Stimulated activated CD4-positive, alpha-beta T cell treated with anti-CD3 and anti-CD28 coated beads, Interleukin-1b, Interleukin-23, amount 100 ng/mL, for 1 hour (primary cell): Measurements from ENCODE around the gene PHF21B.
"Not testable (repeated sequence)": the region's sequence is repeated elsewhere in the genome, so short reads cannot be mapped to it uniquely, and the experiment has no call there.

Experiments
- DNase-seq, 2 donors: peaks; one replicate each; pipeline ENCODE4 v3.0.0-alpha.2; 2020; ENCODE audit warnings: low read depth in 2 of 2

Gene PHF21B

DNA sequence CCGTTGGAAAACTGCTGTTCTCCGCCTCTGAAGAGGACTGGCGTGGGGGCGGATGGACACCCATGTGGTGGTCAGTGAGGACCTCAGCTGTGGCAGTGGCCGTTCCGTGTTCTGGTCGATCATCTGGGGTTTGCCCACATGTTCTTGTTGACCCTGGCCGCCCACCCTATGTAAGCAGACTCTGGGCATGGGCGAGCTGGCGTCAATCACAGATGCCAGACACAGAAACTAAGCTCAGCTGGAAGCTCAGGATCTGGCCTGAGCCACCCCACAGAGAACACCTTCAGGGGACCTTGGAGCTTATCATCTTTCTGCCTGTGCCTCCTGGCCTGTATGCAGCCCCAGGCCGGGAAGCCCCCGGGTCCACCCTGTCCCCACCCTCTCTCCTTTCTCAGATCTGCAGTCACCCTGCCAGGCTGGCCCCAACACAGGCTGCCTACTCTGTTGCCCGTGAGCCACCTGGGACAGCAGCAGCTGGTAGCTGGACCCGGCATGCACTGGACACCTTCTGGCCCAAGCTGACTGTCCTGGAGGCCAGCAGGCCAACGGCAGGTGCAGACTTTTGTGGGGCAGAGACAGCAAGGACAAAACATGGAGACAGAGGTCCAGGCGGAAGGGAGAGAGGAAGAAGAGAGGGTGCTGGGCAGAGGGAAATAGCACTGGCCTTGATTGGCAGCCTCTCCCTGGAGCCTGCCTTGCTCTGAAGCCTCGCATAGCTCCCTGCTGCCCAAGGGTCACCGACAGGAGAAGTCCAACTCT is 91.5 kb downstream of the PHF21B start:
- no peak for DNase-seq

DNA sequence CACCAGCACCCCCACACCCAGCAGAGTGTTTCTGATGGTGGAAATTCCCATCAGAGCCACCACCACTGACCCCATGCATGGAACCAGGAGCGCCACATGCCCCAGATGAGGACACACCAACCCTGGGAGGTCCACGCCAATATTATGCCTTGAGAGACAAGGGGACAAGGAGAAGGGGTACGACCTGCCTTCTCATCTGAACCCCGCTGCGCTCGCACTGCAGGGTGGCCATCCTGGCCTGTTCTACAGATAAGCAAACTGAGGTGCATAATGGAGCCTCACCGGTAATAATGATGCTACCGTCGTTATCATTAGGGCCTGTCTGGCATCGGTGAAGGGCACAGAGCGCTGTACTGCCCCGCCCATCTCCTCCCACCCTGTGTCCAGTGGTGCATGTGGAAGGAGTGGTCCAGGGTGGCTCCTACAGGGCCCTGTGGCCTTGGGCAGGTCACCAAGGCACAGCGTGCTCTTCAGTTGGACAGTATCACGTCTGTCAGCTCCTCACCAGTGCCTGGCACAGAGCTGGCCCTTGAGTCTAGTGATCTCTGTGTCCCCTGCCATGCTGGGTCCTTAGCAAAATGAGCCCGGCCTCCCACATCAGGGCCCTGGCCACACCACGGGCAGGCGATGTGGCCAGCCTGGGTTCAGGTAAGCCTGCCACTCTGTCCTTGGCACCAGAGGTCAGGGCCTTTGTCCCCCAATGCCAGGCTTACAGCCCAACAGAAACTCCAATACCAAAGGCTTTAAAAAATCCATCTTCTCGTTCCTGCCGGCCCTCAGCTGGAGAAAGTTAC is 92.2 kb downstream of the PHF21B start:
- no peak for DNase-seq

DNA sequence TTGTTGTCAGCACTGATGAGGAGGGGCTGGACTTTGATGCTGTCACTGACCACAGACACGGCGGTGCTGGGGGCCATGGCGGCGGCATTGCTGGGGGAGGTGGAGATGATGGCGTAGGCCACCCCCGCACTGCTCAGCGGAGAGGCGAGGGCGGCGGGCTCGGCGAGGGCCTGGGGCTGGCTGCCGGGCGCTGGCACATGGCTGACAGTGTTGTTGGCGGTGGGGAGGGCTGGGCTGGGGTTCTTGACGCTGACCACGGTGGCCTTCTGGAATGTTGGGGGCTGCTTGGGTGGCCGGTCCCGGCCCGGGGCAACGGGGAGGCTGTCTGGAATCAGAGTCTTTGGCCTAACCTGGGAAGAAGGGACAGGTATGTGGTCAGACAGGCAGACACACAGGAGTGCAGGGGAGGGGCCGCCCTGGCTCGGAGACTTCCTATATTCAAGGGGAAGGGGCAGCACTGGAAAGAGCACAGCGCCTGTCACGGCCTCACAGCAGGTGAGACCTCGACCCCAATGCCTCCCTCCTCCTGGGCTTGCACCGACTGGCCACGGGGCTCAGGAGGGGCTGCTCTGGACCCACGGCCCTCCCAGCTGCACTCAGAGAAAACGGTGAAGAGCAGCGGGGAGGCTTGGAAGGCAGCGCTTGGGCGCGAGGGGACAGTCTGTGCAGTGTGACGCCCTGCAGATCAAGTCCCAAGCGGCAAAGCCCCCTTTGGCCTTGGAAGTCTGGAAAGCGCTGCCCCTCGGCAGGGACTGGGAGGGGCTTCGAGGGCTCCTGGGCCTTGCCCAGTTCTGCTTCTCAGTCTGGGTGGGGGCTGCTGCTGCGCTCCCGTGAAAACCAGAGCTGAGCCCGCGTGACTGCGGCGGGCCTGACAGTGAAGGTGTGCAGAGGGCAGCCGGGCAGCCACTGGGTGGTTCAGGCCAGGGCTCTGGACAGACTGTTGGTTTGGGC is 93.2 kb downstream of the PHF21B start:
- no peak for DNase-seq

DNA sequence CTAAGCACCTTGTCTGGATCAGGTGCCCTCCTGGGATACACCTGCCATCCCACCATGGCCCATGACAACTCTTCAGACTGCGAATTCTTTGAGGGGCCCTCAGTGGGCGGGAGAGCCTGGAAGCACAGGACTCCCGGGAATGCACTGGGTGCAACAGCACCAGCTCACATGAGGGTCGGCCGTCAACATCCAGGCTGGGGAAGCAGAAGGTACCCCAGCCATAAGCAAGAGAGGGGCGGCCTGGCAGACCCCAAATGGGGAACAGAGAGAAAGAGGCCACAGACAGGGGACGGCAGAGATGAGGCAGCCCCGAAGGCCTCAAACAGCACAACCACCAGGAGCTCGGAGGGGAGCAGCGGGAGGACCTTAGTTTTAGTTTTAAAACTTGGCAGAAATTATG is 94.4 kb downstream of the PHF21B start:
- no peak for DNase-seq

DNA sequence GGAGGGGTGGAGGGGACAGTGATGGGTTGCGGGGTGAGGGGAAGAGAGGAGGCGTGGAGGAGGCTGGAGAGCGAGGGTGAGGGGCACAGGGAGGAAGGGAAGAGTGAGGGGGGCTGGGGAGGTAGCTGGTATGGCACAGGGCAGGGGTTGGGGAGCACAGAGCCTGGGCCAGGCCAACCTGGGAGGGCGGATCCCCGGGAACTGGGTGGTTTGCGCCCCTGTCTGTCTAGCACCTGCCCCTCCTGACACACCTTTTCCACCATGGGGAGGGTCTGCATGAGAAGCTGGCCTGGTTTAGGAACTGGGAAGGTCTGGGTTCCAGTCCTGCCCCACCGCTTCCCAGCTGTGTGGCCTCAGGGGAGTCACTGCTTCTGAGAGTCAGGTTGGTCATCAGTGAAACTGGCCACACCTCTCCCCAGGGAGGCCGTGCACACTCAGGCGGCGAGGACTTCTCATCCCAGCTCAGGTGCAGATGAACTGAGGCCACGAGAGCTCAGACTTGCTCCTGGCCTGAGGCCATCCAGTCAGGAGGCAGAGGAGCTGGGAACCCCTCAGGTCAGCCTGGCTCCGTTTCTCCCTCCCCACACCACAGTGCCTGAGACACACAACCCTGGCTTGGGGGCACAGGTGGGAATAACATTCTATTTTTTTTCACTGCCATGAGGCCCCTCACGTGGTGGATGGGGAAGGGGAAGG is 95.6 kb downstream of the PHF21B start:
- DNase-seq = no peak

DNA sequence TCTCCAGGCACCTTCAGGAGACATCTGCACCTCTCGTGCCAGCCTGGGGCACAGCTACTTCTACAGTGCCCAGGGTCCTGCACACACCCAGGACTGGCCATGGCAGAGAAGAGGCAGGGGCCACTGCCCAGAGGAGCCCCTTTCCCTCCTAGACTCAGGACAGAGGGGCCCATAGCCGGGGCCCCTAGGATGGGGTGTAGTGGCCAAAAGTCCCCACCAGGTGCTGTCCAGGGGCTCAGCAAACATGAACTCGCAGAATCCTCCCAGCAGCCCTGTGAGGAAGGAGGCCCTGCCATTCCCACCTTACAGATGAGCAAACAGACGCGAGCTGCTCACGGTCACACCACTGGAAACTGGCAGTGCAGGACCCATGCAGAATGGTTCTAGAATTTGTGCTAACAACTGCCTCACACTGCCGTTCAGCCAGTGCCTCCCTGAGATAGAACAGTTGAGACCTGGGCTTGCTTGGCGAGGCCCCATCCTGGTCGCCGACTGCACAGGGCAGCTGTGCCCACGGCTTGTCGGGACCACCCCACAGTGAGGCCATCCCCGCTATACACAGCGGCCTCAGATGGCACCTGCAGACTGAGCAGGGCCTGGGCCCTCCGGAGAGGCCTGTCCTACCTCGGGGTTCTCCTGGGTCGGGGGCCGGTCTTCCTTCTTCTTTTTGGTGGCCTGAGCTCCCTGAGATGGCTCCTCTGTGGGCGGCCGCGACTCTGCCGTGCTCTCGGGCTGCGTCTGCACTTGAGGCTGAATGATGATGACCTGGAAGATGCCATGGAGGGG is 96.4 kb downstream of the PHF21B start:
- DNase-seq = no peak

DNA sequence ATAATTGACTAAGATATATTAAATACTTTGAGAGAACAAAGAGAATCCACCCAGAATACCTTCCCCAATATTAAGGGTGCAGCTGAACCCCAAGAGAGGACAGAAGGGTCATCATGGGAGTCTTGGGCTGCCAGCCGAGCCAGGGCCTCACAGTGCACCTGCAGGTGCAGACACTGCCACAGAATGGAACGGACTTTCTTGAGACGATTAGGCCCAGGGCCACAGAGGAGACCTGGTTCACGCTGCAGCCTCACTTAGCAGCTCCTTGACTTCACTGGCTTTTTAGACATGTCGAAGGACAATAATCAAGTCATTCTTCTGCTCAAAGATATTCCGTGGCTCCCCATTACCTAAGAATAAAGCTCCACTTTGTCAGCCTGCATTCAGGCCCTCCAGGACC is 100.6 kb downstream of the PHF21B start:
- DNase-seq = no peak

DNA sequence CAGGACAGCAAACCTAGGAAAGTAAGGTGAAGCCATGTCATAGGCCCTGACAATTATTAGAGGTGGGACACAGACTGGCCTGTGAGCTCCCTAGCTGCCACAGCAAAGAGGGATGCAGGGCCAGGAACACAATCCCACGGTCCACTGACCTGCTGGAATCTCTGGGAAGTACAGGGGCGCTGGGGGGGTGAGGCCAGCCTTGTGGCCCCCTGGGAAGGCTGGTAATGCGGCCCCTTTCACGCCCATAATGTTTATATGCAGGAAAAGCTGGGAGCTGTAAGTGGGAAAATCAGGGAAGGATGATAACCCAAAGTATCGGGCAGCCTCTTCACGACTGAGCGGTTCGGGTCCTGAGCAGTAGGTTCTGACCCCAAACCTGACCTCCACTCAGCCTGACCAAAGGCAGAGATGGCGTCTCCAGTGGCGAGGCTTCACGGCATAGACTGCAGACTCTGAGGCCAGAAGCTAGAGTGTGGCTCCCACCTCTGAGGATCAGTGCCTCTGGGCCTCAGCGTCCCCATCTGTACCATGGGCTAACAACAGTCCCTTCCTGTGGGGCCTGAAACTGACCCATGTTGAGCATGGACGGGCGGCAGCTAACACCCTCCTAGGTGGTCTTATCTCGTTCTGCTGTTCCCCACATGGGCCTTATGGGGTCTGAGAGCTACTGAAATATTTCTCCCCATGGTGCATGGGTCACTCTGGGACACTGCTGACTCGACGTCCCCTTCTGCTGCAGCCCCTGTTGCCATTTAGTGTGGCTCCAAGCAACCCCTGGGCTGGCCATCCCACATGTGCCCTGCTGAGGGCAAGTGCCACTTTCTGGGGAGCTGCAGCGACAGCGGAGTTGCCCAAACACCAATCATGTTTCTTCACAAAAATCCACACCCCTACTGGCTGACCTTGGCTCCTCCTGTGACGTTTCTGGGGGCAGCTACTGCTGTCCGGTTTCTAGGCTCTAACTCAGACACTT is 101.8 kb downstream of the PHF21B start:
- DNase-seq = no peak

DNA sequence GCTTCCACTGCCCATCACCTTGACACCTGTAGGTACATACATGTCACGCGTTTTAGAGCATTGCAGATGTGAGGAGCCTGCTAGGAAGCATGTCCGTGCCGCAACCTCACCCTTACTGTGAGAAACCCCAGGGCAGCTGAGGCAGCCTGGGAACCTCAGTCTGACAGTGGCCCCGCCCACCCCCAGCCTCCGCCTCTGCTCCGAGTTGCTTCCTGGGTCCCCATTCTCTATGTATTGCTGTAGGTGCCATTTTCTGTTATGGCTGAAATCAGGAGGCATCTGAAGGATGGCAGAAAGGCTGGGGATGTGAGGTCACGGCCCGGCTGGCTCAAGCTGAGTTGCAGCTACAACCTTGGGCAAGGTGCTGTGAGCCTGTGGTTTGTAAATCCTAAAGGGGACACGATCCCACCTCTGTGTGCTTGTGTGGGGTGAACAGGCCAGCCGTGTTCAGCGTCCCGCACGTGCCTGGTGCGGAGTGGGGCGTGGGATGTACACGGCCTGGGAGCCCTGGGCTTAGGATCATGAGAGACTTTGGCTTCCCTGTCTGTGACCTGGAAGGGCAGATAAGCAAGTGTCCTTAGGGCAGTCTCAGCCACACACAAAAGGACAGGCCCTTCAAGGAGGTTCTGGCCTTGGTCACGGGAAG is 102.7 kb downstream of the PHF21B start:
- no peak for DNase-seq

DNA sequence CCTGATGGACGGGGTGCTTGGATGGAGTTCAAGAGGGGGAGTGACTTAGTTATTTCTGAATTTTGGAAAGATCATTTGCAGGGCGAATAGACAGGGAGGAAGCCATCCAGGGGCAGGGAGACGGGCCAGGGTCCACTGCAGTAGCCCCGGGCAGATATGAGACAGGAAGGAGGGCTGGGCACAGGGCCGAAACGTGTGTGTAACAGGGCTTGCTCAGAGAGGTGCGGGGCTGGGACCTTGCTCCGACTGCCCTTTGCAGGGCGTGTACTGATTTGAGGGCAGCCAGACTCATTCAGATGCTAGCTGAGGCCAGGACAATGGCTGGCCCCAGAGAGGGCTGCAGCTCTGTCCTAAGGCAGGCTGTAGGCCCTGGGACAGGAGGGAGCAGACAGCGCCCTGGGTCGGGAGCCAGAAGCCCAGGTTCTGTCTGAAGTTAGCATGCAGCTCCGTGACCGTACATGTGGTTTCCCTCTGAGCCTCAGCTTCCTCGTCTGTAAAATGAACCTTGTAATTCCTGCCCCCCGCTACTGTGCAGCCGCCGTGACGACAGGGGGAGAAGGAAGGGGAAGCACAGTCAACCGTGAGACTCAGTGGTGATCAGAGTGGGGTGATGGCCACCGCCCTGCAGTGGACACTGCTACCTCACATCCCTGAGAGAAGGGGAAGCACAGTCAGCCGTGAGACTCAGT is 103.4 kb downstream of the PHF21B start:
- DNase-seq = no peak

DNA sequence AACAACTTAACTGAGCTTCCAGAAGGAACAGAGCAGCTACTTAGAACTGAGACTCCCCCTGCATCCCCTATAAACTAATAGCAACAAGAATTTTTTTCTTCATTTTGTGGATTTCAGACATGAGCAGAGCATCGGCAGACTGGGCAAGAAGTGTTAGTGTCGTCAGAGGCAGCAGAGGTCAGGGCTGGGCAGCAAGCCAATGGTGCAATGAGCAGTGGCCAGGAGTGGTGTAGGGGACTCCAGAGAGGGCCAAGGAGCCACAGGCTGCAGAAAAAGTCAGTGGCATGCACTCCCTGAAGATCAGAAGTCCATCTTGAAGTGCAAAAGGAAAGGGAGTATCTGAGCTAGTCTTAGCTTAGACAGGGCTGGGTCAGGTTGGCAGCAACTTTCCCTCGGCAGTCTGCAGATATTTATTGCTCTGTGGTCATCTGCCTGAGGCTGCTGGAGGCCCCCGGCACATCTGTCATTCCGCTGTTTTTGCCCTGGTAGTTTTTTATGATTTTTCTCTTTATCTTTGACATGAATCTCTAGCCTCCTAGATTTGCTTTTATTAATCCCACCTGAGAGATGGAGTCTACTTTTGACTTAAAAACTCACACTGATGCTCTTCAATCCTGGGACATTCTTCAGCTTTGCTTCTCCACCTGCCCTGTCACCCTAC is 105.2 kb downstream of the PHF21B start:
- DNase-seq = not testable (repeated sequence)

DNA sequence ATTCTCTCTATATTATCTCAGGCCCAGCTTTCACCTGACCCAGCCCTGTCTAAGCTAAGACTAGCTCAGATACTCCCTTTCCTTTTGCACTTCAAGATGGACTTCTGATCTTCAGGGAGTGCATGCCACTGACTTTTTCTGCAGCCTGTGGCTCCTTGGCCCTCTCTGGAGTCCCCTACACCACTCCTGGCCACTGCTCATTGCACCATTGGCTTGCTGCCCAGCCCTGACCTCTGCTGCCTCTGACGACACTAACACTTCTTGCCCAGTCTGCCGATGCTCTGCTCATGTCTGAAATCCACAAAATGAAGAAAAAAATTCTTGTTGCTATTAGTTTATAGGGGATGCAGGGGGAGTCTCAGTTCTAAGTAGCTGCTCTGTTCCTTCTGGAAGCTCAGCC is 106.6 kb downstream of the PHF21B start:
- not testable (repeated sequence) for DNase-seq

DNA sequence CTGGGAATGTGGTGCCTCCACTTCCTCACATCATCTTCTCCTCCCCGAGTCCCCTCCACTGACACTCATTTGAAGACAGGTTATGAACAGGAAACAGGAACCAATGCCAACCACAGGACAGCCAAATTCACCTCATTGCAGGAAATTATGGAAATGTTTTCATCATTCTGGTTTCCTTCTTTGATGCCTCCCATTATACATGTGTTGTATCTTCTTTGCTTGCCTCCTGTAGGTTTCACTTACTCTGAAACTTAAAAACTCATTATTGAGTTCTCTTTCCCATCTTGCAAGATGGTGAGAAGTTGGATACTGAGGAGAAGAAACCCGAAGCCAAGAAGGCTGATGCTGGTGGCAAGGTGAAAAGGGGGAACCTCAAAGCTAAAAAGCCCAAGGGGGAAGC is 108.5 kb downstream of the PHF21B start:
- DNase-seq = no peak

DNA sequence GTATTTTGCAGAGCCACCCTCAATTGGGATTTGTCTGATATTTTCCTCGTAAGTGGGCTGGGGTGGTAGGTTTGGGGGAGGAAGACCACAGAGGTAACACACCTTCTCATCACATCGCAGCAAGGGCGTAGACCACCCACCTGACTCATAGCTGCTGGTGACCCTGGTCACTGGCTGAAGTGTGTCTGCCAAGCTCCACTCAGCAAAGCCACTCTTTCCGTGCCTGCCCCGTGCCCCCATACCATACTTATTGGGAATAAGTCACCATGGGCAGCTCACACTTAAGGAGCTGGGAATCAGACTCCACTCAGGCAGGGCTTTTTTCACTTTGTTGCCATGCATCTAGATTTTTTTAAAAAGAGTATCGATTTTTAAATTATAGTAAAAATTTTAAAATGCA is 111.6 kb downstream of the PHF21B start:
- DNase-seq = no peak

DNA sequence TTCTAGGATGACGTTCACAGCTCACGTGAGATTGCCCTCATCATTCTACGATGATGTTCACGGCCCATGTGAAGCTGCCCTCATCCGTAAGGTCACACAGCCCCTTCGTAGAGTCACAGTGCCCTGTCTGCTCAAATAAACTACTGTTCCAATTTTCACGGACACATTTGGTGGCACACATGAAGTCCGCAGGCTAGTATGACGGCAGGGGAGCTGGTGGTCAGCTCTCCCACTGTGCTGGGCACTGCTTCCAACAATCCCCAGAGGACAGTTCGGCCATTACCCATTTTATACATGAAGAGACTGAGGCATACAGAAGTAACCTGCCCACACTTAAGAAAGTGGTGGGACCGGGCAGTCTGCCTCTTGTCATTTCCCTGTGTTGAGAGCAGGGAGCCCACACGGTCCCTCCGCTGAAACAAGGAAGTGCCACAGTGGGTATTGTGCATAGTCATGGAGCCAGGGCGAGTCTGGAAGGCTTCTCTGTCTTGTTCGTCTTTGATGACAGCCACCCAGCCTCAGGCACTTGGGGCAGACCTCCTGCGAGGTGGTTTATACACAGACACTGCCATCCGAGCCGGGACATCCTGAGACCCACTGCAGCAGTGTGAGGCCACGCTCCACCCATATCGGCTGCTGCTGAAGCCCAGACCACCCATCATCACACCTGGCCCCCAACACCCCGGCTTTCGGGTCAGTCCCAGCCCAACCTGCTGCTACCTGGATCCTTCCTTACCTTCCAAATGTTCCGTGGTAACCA is 114.3 kb downstream of the PHF21B start:
- DNase-seq = no peak

DNA sequence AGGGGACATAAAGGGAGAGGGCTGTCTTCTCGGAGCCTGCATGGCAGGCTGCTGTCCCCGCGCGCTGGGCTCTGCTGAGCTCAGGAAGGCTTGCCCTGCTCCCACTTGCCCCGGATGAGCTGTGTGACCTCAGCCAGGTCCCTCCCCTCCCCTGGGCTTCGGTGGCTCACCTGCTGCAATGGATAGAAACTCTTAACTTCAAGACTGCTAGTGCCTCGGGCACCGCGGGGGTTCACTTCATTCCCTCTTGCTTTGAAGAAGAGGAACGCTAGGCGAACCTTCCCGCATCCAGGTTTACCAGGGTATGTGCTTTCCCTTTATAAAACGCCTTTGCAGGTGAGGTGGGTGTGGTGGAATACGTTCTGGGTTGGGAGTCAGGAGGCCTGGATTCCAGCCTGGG is 115.0 kb downstream of the PHF21B start:
- DNase-seq = no peak

DNA sequence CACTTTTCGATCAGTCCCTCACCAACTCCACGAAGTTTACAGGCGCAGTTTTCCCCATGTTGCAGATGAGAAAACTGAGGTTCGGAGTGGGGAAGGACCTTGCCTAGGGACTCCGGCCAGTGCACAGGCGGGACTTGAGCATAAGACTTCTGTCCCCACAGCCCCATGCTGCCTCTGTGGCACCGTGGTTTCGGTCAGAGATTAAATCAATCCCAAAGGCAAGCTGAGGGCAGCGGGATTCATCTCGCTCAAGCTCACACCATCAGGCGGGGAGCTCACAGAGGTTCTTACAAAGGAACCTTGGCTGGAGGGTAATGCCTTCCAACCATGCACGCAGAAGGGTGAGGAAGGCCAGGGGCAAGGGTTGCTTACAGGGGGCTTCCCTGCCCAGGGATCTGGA is 115.5 kb downstream of the PHF21B start:
- DNase-seq = no peak
